ENCODE data around the gene PLEKHA1.

PLEKHA1 gene

GRCh38 chr10:122461729-122462532, 87.4 kb downstream of the PLEKHA1 start:
- Histone ChIP-seq H3K36me3 (ENCODE audit: insufficient read depth, low read length) (no peaks in the 10 kb centered on the region), H3K4me1 (ENCODE audit: insufficient read depth, low read length) (no peaks in the 10 kb centered on the region), H3K27me3 (ENCODE audit: insufficient read depth, low read length, poor library complexity) (peaks cover 3% of the 10 kb centered on the region), H3K9ac (ENCODE audit: low read depth, low read length) (no peak overlapping the region), H3K27ac (ENCODE audit: low read length) (no peak overlapping the region), H3K79me2 (ENCODE audit: insufficient read depth, low read length) (no peaks in the 10 kb centered on the region), H3K9me3 (ENCODE audit: insufficient read depth, low read length, severe bottlenecking) (no peaks in the 10 kb centered on the region), H3K4me3 (ENCODE audit: low read depth in 1 of 2, low read length in 2 of 2) (no peak overlapping the region), H3K4me2 (ENCODE audit: insufficient read depth, low read length) (no peak overlapping the region), H4K20me1 (ENCODE audit: insufficient read depth, low read length) (no peaks in the 10 kb centered on the region), H2AFZ (ENCODE audit: low read depth, low read length) (no peak overlapping the region)
- TF ChIP-seq CTCF (IDR thresholded peaks at IDR 0.05; ENCODE audit: borderline replicate concordance, extremely low read depth, low read length, poor library complexity, severe bottlenecking) (no peak), EZH2 (IDR thresholded peaks at IDR 0.05; ENCODE audit: borderline replicate concordance, low read depth, low read length, severe bottlenecking) (no peak)
- no peak for DNase-seq
- no peak for ATAC-seq (ENCODE audit: insufficient read depth, low read depth)

DNA sequence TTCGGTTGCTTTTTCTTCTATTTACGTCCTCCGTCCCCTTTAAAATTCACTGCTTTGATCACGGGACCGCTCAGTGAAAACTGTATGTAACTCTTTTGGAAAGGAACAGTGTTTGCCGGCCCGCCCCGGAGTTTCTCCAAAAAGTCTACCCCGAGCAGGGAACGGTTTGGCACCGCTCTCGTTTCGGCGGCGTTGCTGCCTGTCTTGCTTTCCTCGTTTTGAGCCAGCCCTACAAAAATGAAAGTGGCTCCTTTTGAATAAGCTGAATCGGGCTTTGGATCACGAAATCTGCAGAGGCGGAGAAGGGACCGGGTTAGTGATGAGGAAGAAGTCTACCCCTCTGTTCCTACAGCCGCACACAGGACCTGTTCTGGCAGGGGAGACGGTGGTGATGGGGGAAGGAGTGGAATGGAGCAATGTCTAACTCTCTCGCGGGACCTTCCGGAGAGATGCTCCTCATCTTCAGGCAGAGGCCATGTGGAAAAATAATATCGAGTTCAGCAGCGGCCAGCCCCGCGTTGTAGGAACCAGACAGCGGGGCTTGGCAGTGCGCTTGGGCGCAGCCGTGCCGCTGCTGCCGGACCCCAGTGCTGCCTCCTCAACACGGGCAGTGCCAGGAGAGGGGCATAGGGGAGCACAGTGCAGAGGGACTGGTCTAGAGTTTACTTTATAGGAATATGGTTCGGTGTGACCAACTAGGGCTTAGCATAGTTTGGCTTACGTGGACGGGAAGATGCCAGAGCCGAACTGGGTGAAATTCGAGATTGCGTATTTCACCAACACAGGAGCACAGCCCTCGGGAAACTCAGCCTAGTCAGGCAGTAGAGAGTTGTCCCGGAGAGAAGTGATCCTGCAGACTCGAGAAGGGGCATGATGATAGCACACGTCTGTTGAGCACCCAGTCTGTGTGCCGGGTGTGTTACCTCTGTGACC, 88.3 kb downstream of the PLEKHA1 start:
- Histone ChIP-seq H3K4me1 (ENCODE audit: insufficient read depth, low read length) (no peaks in the 10 kb centered on the region), H2AFZ (ENCODE audit: low read depth, low read length) (no peak overlapping the region), H3K27ac (ENCODE audit: low read length) (no peak overlapping the region), H3K9me3 (ENCODE audit: insufficient read depth, low read length, severe bottlenecking) (no peaks in the 10 kb centered on the region), H4K20me1 (ENCODE audit: insufficient read depth, low read length) (no peaks in the 10 kb centered on the region), H3K36me3 (ENCODE audit: insufficient read depth, low read length) (no peaks in the 10 kb centered on the region), H3K4me2 (ENCODE audit: insufficient read depth, low read length) (no peak overlapping the region), H3K9ac (ENCODE audit: low read depth, low read length) (no peak overlapping the region), H3K27me3 (ENCODE audit: insufficient read depth, low read length, poor library complexity) (peaks cover 3% of the 10 kb centered on the region), H3K4me3 (ENCODE audit: low read depth in 1 of 2, low read length in 2 of 2) (no peak overlapping the region), H3K79me2 (ENCODE audit: insufficient read depth, low read length) (no peaks in the 10 kb centered on the region)
- DNase-seq (no peak), ATAC-seq (ENCODE audit: insufficient read depth, low read depth) (no peak)
- TF ChIP-seq CTCF (IDR thresholded peaks at IDR 0.05; ENCODE audit: borderline replicate concordance, extremely low read depth, low read length, poor library complexity, severe bottlenecking), result no peak
- TF ChIP-seq EZH2 (IDR thresholded peaks at IDR 0.05; ENCODE audit: borderline replicate concordance, low read depth, low read length, severe bottlenecking), result no peak

- no peaks in the 10 kb centered on the region for H3K79me2 ChIP-seq (ENCODE audit: insufficient read depth, low read length)
- DNase-seq (no peak), ATAC-seq (ENCODE audit: insufficient read depth, low read depth) (no peak)
- TF ChIP-seq EZH2 (IDR thresholded peaks at IDR 0.05; ENCODE audit: borderline replicate concordance, low read depth, low read length, severe bottlenecking) (no peak), CTCF (IDR thresholded peaks at IDR 0.05; ENCODE audit: borderline replicate concordance, extremely low read depth, low read length, poor library complexity, severe bottlenecking) (no peak)
- no peaks in the 10 kb centered on the region for H3K9me3 ChIP-seq (ENCODE audit: insufficient read depth, low read length, severe bottlenecking)
- no peak overlapping the region for H3K9ac ChIP-seq (ENCODE audit: low read depth, low read length)
- no peak overlapping the region for H3K4me2 ChIP-seq (ENCODE audit: insufficient read depth, low read length)
- H3K27me3 ChIP-seq (ENCODE audit: insufficient read depth, low read length, poor library complexity), result peaks cover 3% of the 10 kb centered on the region
- no peak overlapping the region for H2AFZ ChIP-seq (ENCODE audit: low read depth, low read length)
- no peaks in the 10 kb centered on the region for H3K4me1 ChIP-seq (ENCODE audit: insufficient read depth, low read length)
- no peak overlapping the region for H3K27ac ChIP-seq (ENCODE audit: low read length)
- H3K4me3 ChIP-seq (ENCODE audit: low read depth in 1 of 2, low read length in 2 of 2), result no peak overlapping the region
- H3K36me3 ChIP-seq (ENCODE audit: insufficient read depth, low read length), result no peaks in the 10 kb centered on the region
- no peaks in the 10 kb centered on the region for H4K20me1 ChIP-seq (ENCODE audit: insufficient read depth, low read length)
These were observed 89.2 kb downstream of the PLEKHA1 start for GRCh38 chr10:122463466-122464249.

Data from DND-41 (cell line).